Measurements from ENCODE around the gene LPA.
A peak's percentile ranks its signal among the peaks of the same experiment; 100 is the strongest.
"Not testable (repeated sequence)": the region's sequence is repeated elsewhere in the genome, so short reads cannot be mapped to it uniquely, and the experiment has no call there.

LPA gene

DNA sequence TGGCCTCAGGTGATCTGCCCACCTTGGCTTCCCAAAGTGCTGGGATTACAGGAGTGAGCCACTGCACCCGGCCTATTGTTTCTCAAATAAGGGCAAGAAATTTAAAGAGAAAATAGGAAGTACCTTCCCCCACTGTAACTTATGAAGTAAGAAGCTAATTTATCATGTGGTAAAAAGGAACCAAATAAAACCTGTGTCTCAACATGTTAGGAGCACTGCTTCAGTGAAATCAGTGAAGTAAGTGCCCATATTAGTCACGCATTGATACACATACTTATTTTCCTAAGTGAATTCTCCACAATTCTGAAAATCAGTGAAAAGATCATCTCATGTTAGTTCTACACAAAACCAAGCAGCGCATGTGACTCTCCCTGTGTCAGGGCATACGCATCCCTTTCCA, 14.2 kb upstream of the LPA start:
- H3K79me2 ChIP-seq (ENCODE audit: low read length), result no peaks in the 10 kb centered on the region
- no peaks in the 10 kb centered on the region for H4K20me1 ChIP-seq (ENCODE audit: insufficient read depth, low read length)
- H3K9ac ChIP-seq (ENCODE audit: low read length), result no peak overlapping the region
- TF ChIP-seq, protein P1, sequence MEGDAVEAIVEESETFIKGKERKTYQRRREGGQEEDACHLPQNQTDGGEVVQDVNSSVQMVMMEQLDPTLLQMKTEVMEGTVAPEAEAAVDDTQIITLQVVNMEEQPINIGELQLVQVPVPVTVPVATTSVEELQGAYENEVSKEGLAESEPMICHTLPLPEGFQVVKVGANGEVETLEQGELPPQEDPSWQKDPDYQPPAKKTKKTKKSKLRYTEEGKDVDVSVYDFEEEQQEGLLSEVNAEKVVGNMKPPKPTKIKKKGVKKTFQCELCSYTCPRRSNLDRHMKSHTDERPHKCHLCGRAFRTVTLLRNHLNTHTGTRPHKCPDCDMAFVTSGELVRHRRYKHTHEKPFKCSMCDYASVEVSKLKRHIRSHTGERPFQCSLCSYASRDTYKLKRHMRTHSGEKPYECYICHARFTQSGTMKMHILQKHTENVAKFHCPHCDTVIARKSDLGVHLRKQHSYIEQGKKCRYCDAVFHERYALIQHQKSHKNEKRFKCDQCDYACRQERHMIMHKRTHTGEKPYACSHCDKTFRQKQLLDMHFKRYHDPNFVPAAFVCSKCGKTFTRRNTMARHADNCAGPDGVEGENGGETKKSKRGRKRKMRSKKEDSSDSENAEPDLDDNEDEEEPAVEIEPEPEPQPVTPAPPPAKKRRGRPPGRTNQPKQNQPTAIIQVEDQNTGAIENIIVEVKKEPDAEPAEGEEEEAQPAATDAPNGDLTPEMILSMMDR (IDR thresholded peaks at IDR 0.05; ENCODE audit: low read depth, low read length), result no peak
- TF ChIP-seq EZH2phosphoT487 (IDR thresholded peaks at IDR 0.05; ENCODE audit: low read depth), result no peak
- H3K27me3 ChIP-seq (ENCODE audit: low read depth, low read length), result no peaks in the 10 kb centered on the region
- no peaks in the 10 kb centered on the region for H3K4me1 ChIP-seq (ENCODE audit: low read length)
- no peak overlapping the region for H3K4me3 ChIP-seq (ENCODE audit: low read length)
- no peak overlapping the region for H3K4me2 ChIP-seq (ENCODE audit: low read length)
- H2AFZ ChIP-seq (ENCODE audit: low read depth, low read length), result no peak overlapping the region
- H3K36me3 ChIP-seq (replicated peaks; ENCODE audit: low read depth, low read length), result no peaks in the 10 kb centered on the region
- no peak overlapping the region for H3K27ac ChIP-seq (ENCODE audit: low read length)
- H3K9me3 ChIP-seq (ENCODE audit: insufficient read depth, low read length), result no peaks in the 10 kb centered on the region

DNA sequence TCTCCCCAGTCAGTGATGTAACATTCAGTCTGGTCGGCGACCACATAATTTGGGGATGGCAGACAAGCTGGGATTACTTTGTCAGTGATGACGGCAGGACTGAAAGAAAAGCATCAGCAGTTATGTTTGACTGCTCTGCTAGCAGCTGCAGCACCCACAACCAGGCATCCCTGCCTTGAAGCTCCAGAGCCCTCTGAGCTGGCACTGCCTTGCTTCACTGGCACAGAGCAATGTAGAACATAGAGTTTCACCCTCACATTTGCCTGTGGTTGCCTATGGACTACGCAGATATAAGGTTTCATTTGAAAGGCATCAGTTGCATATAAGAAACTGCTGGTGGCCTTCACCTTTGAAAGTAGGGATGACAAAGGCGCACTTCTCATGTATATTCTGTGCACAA, 12.3 kb upstream of the LPA start:
- not testable (repeated sequence) for H4K20me1 ChIP-seq (ENCODE audit: insufficient read depth, low read length); H3K27ac ChIP-seq (ENCODE audit: low read length); H3K79me2 ChIP-seq (ENCODE audit: low read length); H3K36me3 ChIP-seq (replicated peaks; ENCODE audit: low read depth, low read length); H3K9me3 ChIP-seq (ENCODE audit: insufficient read depth, low read length); H3K4me3 ChIP-seq (ENCODE audit: low read length); H3K27me3 ChIP-seq (ENCODE audit: low read depth, low read length); H3K9ac ChIP-seq (ENCODE audit: low read length); H3K4me1 ChIP-seq (ENCODE audit: low read length); H3K4me2 ChIP-seq (ENCODE audit: low read length); H2AFZ ChIP-seq (ENCODE audit: low read depth, low read length)

DNA sequence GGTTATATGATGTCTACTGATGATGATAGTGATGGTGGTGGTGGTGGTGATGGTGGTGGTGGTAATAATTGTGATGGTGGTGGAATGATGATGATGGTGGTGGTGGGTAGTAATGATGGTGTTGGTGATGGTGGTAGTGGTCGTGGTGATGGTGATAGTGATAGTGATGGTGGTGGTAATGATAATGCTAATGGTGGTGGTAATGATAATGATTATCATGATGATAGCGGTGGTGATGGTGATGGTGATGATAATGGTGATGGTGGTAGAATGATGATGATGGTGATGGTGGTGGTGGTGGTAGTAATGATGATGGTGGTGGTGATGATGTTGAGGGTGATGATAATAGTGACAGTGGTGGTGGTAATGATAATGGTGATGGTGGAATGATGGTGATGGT, 4.5 kb upstream of the LPA start:
- H3K4me1 ChIP-seq (ENCODE audit: low read length), result no peaks in the 10 kb centered on the region
- no peak overlapping the region for H3K4me3 ChIP-seq (ENCODE audit: low read length)
- no peaks in the 10 kb centered on the region for H3K79me2 ChIP-seq (ENCODE audit: low read length)
- no peaks in the 10 kb centered on the region for H3K36me3 ChIP-seq (replicated peaks; ENCODE audit: low read depth, low read length)
- no peak overlapping the region for H3K9ac ChIP-seq (ENCODE audit: low read length)
- no peak overlapping the region for H2AFZ ChIP-seq (ENCODE audit: low read depth, low read length)
- H3K27ac ChIP-seq (ENCODE audit: low read length), result no peak overlapping the region
- no peak overlapping the region for H3K4me2 ChIP-seq (ENCODE audit: low read length)
- TF ChIP-seq, protein P1 (IDR thresholded peaks at IDR 0.05; ENCODE audit: low read depth, low read length), result no peak
- no peak for TF ChIP-seq EZH2phosphoT487 (IDR thresholded peaks at IDR 0.05; ENCODE audit: low read depth)
- peaks cover 6% of the 10 kb centered on the region for H3K27me3 ChIP-seq (ENCODE audit: low read depth, low read length)
- no peaks in the 10 kb centered on the region for H3K9me3 ChIP-seq (ENCODE audit: insufficient read depth, low read length)
- no peaks in the 10 kb centered on the region for H4K20me1 ChIP-seq (ENCODE audit: insufficient read depth, low read length)

DNA sequence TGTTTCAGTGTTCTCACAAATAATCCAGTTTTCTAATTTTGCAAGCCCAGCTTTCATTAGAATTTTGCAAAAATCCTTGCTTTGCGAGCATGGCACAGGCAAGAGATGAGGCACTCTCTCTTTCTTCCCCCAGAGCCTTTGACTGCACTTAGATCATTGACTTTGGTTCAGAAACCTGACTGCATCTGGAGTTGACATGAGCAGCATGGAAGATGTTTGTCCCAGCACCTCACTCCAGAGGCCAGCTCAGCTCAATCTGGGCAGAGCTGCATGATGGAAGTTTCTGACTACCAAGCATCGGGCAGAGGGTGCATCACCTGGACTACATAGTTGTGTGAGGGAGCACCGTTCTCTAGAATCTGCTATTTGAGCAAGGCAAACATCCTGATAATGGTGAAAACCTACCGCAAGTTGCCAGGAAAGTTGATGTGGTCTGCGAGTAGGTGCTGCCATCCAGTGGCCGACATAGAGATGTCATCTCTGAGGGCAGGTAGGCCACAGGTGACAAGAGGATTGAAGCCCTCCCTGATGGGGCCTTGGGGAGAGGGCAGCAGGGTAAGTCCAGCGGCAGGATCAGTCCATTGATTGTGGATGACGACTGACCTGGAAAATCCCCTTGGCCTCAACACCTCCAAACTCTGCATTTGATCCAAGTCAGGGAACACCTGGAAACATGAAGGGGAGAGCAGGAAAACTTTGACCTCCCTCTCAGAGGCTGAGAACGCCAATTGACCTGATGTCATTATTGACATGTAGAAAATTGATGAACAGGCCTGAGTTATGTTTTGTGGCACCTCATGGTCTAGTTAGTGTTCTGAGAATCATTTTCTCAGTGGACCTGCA, 3.8 kb upstream of the LPA start:
- H3K4me2 ChIP-seq (ENCODE audit: low read length), result no peak overlapping the region
- no peaks in the 10 kb centered on the region for H4K20me1 ChIP-seq (ENCODE audit: insufficient read depth, low read length)
- TF ChIP-seq EZH2phosphoT487 (IDR thresholded peaks at IDR 0.05; ENCODE audit: low read depth), result no peak
- TF ChIP-seq, protein P1 (IDR thresholded peaks at IDR 0.05; ENCODE audit: low read depth, low read length), result peak; percentile 68
- no peak overlapping the region for H3K4me3 ChIP-seq (ENCODE audit: low read length)
- H3K27ac ChIP-seq (ENCODE audit: low read length), result no peak overlapping the region
- H3K9ac ChIP-seq (ENCODE audit: low read length), result no peak overlapping the region
- no peaks in the 10 kb centered on the region for H3K9me3 ChIP-seq (ENCODE audit: insufficient read depth, low read length)
- no peaks in the 10 kb centered on the region for H3K36me3 ChIP-seq (replicated peaks; ENCODE audit: low read depth, low read length)
- H3K27me3 ChIP-seq (ENCODE audit: low read depth, low read length), result peaks cover 6% of the 10 kb centered on the region
- no peaks in the 10 kb centered on the region for H3K4me1 ChIP-seq (ENCODE audit: low read length)
- H2AFZ ChIP-seq (ENCODE audit: low read depth, low read length), result no peak overlapping the region
- H3K79me2 ChIP-seq (ENCODE audit: low read length), result no peaks in the 10 kb centered on the region
